ENCODE measurements around the gene SPPL3. TPM values are rescaled to one million over a fixed set of nuclear protein-coding genes. Genes with fewer than 3 reads are reported as not detected.

Gene SPPL3
- total RNA-seq, 1 donor from 2014 or later = 44.1 TPM

GRCh38 chr12:120853188-120853587 is 51.0 kb downstream of the SPPL3 start:
- H3K36me3 ChIP-seq = no peaks in the 10 kb centered on the region
- no peak overlapping the region for H3K27ac ChIP-seq
- H3K4me3 ChIP-seq = no peak overlapping the region
- H3K9me3 ChIP-seq = no peaks in the 10 kb centered on the region
- DNase-seq = no peak
- TF ChIP-seq, protein P1, sequence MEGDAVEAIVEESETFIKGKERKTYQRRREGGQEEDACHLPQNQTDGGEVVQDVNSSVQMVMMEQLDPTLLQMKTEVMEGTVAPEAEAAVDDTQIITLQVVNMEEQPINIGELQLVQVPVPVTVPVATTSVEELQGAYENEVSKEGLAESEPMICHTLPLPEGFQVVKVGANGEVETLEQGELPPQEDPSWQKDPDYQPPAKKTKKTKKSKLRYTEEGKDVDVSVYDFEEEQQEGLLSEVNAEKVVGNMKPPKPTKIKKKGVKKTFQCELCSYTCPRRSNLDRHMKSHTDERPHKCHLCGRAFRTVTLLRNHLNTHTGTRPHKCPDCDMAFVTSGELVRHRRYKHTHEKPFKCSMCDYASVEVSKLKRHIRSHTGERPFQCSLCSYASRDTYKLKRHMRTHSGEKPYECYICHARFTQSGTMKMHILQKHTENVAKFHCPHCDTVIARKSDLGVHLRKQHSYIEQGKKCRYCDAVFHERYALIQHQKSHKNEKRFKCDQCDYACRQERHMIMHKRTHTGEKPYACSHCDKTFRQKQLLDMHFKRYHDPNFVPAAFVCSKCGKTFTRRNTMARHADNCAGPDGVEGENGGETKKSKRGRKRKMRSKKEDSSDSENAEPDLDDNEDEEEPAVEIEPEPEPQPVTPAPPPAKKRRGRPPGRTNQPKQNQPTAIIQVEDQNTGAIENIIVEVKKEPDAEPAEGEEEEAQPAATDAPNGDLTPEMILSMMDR (IDR thresholded peaks at IDR 0.05) = no peak
- ATAC-seq = no peak
- peaks cover 33% of the 10 kb centered on the region for H3K4me1 ChIP-seq
- no peaks in the 10 kb centered on the region for H3K27me3 ChIP-seq
- intact Hi-C loops (cut with DNase I) = no loop called here

GRCh38 chr12:120851944-120852343 is 52.2 kb downstream of the SPPL3 start:
- intact Hi-C loops (cut with DNase I) = no loop called here
- no peak for DNase-seq

DNA sequence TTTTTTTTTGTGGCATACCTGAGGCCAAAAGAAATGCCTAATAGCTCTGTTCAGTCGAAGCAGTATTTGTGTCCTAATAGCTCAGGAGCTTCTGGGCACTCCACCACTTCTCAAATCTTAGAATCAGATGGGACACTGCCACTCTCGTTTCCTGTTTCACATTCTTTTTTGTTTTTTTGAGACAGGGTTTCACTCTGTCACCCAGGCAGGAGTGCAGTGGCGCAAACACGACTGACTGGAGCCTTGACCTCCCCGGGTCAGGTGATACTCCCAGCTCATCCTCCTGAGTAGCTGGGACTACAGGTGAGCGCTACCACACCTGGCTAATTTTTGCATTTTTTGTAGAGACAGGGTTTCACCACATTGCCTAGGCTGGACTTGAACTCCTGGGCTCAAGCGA is 52.7 kb downstream of the SPPL3 start:
- TF ChIP-seq, protein P1 (IDR thresholded peaks at IDR 0.05) = no peak
- intact Hi-C loops (cut with DNase I) = no loop called here
- Histone ChIP-seq H3K27ac (no peak overlapping the region), H3K4me1 (peaks cover 44% of the 10 kb centered on the region), H3K9me3 (no peaks in the 10 kb centered on the region), H3K36me3 (no peaks in the 10 kb centered on the region), H3K4me3 (no peak overlapping the region), H3K27me3 (no peaks in the 10 kb centered on the region)
- DNase-seq = no peak
- ATAC-seq = peak; percentile 67

More at GRCh38 chr12:120851944-120852343, 52.2 kb downstream of the SPPL3 start:
- H3K36me3 ChIP-seq = no peaks in the 10 kb centered on the region
- no peak overlapping the region for H3K27ac ChIP-seq
- ATAC-seq = no peak
- H3K27me3 ChIP-seq = no peaks in the 10 kb centered on the region
- H3K4me1 ChIP-seq = peaks cover 44% of the 10 kb centered on the region
- H3K9me3 ChIP-seq = no peaks in the 10 kb centered on the region
- no peak overlapping the region for H3K4me3 ChIP-seq
- TF ChIP-seq, protein P1 (IDR thresholded peaks at IDR 0.05) = no peak

DNA sequence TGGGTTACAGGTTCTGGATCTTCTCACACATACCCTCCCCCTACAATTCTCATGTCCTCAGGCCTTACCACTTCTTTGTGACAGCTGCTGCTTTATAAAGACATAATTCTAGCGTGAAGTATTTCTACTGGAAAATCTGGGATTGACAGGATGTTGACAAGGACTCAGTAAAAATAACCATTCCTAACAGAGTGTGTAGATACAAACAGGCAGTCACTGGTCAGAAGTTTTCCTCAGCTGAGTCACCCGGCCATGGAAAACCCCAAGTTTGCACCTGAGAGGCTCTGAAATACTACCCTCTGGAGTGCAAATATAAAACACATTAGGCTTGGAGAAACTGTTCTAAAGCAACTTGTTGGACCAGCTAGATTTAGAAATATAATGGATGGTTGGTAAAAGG is 54.4 kb downstream of the SPPL3 start:
- H3K36me3 ChIP-seq = no peaks in the 10 kb centered on the region
- TF ChIP-seq, protein P1 (IDR thresholded peaks at IDR 0.05) = no peak
- peak; percentile 47 for ATAC-seq
- H3K4me1 ChIP-seq = peaks cover 37% of the 10 kb centered on the region
- no peak overlapping the region for H3K4me3 ChIP-seq
- no peaks in the 10 kb centered on the region for H3K9me3 ChIP-seq
- no peaks in the 10 kb centered on the region for H3K27me3 ChIP-seq
- DNase-seq = no peak
- intact Hi-C loops (cut with DNase I) = no loop called here
- H3K27ac ChIP-seq = no peak overlapping the region

DNA sequence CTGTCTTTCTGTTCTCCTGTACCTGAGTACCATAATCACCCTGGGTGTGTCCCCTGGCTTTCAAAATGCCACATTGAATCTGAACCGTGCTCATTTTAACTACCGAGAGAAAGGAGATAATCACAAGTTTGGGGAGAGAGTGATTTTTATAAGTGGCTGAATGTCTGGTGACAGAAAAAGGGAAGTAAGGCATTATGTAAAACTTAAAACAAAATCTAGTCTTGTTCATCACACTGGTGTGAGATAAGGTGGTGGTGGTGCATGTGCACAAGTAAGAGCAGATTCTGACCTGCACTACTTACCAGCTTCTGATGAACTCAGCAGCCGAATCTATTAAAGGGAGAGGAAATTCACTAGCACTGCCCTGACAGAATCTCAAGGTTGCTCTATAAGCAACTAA is 56.3 kb downstream of the SPPL3 start:
- Histone ChIP-seq H3K27ac (no peak overlapping the region), H3K4me3 (no peak overlapping the region), H3K9me3 (no peaks in the 10 kb centered on the region), H3K27me3 (no peaks in the 10 kb centered on the region), H3K36me3 (no peaks in the 10 kb centered on the region), H3K4me1 (peaks cover 36% of the 10 kb centered on the region)
- DNase-seq (no peak), ATAC-seq (no peak)
- TF ChIP-seq, protein P1 (IDR thresholded peaks at IDR 0.05) = no peak
- intact Hi-C loops (cut with DNase I) = no loop called here

GRCh38 chr12:120847392-120847791 is 56.8 kb downstream of the SPPL3 start:
- DNase-seq (no peak), ATAC-seq (no peak)
- TF ChIP-seq, protein P1 (IDR thresholded peaks at IDR 0.05) = no peak
- intact Hi-C loops (cut with DNase I) = no loop called here
- Histone ChIP-seq H3K27ac (no peak overlapping the region), H3K4me1 (peaks cover 36% of the 10 kb centered on the region), H3K4me3 (no peak overlapping the region), H3K9me3 (no peaks in the 10 kb centered on the region), H3K36me3 (no peaks in the 10 kb centered on the region), H3K27me3 (no peaks in the 10 kb centered on the region)
